Activated T-cell treated with anti-CD3 and anti-CD28 coated beads, Interleukin-2, amount 50 U/mL, for 72 hours (primary cell): ENCODE measurements around the gene HECTD3. TPM values are rescaled to one million over a fixed set of nuclear protein-coding genes. Genes with fewer than 3 reads are reported as not detected.

ENCODE experiments used
- ATAC-seq, 2 donors: fragments of 150-1000 bp; cut with Tn5 transposase; replicated peaks in 1 of 2; 2 replicates each; pipeline ENCODE4 v1.10.0; 2021; ENCODE audit warnings: moderate library complexity in 2 of 2, mild to moderate bottlenecking in 1 of 2
- DNase-seq, 2 donors: peaks; one replicate each; pipeline ENCODE4 v3.0.0; 2021 to 2022; ENCODE audit warnings: mixed read lengths in 1 of 2
- H3K27ac Mint-ChIP-seq: one replicate; pipeline ENCODE4 v1.8.0; 2022; ENCODE audit warnings: mild to moderate bottlenecking, moderate library complexity, mixed read lengths
- H3K27me3 Mint-ChIP-seq: one replicate; pipeline ENCODE4 v1.8.0; 2022; ENCODE audit warnings: low read depth, mixed read lengths
- H3K36me3 Mint-ChIP-seq, 2 donors: one replicate each; pipeline ENCODE4 v1.8.0; 2022; ENCODE audit warnings: mixed read lengths in 2 of 2, mild to moderate bottlenecking in 1 of 2; ENCODE audit not compliant: insufficient read depth in 2 of 2
- H3K4me1 Mint-ChIP-seq: one replicate; pipeline ENCODE4 v1.8.0; 2022; ENCODE audit warnings: low read depth, mixed read lengths
- H3K4me3 Mint-ChIP-seq, 2 donors: one replicate each; pipeline ENCODE4 v1.8.0; 2022; ENCODE audit warnings: mild to moderate bottlenecking in 2 of 2, mixed read lengths in 2 of 2, moderate library complexity in 2 of 2
- H3K9me3 Mint-ChIP-seq, 2 donors: one replicate each; pipeline ENCODE4 v1.8.0; 2022; ENCODE audit warnings: mixed read lengths in 2 of 2
- total RNA-seq, 2 donors: library from RNA; stranded (reverse); gene quantifications; one replicate each; pipeline ENCODE4 v1.2.3, GENCODE V29; 2022

Gene HECTD3
- total RNA-seq, 2 donors from 2014 or later, result 34.1 to 36.2 TPM

- Mint-ChIP-seq H3K36me3 (no peaks in the 10 kb centered on the region), H3K27me3 (no peaks in the 10 kb centered on the region), H3K4me1 (peaks cover 18% of the 10 kb centered on the region), H3K27ac (no peak overlapping the region), H3K4me3 (no peak overlapping the region), H3K9me3 (no peaks in the 10 kb centered on the region)
- no peak for ATAC-seq
- no peak for DNase-seq
Observed at GRCh38 chr1:45033356-45033755, 22.2 kb upstream of the HECTD3 start.

- H3K9me3 Mint-ChIP-seq, result no peaks in the 10 kb centered on the region
- ATAC-seq (no peak), DNase-seq (no peak)
- H3K27me3 Mint-ChIP-seq, result no peaks in the 10 kb centered on the region
- H3K27ac Mint-ChIP-seq, result no peak overlapping the region
- no peaks in the 10 kb centered on the region for H3K36me3 Mint-ChIP-seq
- H3K4me3 Mint-ChIP-seq, result no peak overlapping the region
- H3K4me1 Mint-ChIP-seq, result peaks cover 18% of the 10 kb centered on the region
Observed at GRCh38 chr1:45032837-45033236, 21.7 kb upstream of the HECTD3 start.

GRCh38 chr1:45026446-45026845 is 15.3 kb upstream of the HECTD3 start:
- Mint-ChIP-seq H3K4me3 (no peak overlapping the region), H3K36me3 (no peaks in the 10 kb centered on the region), H3K27ac (no peak overlapping the region), H3K27me3 (no peaks in the 10 kb centered on the region), H3K4me1 (peaks cover 20% of the 10 kb centered on the region), H3K9me3 (no peaks in the 10 kb centered on the region)
- ATAC-seq (peak; percentile 33 to 65), DNase-seq (no peak)

- Mint-ChIP-seq H3K4me3 (no peak overlapping the region), H3K4me1 (peaks cover 22% of the 10 kb centered on the region), H3K9me3 (no peaks in the 10 kb centered on the region), H3K27ac (no peak overlapping the region), H3K27me3 (no peaks in the 10 kb centered on the region), H3K36me3 (no peaks in the 10 kb centered on the region)
- ATAC-seq, result no peak
- no peak for DNase-seq
Observed at GRCh38 chr1:45023663-45024062, 12.5 kb upstream of the HECTD3 start.

- DNase-seq (peak; percentile 64 to 69), ATAC-seq (peak; percentile 87 to 89)
- no peaks in the 10 kb centered on the region for H3K9me3 Mint-ChIP-seq
- no peak overlapping the region for H3K27ac Mint-ChIP-seq
- peaks cover 21% of the 10 kb centered on the region for H3K4me1 Mint-ChIP-seq
- H3K27me3 Mint-ChIP-seq, result no peaks in the 10 kb centered on the region
- H3K36me3 Mint-ChIP-seq, result no peaks in the 10 kb centered on the region
- H3K4me3 Mint-ChIP-seq, result no peak overlapping the region
Observed at GRCh38 chr1:45018599-45019230, 7.6 kb upstream of the HECTD3 start.

GRCh38 chr1:45016767-45017166 is 5.6 kb upstream of the HECTD3 start:
- peaks cover 26% of the 10 kb centered on the region for H3K4me1 Mint-ChIP-seq
- DNase-seq, result no peak
- no peak overlapping the region for H3K4me3 Mint-ChIP-seq
- ATAC-seq, result no peak
- no peaks in the 10 kb centered on the region for H3K36me3 Mint-ChIP-seq
- H3K9me3 Mint-ChIP-seq, result no peaks in the 10 kb centered on the region
- H3K27me3 Mint-ChIP-seq, result no peaks in the 10 kb centered on the region
- no peak overlapping the region for H3K27ac Mint-ChIP-seq

GRCh38 chr1:45016090-45016697 is 5.1 kb upstream of the HECTD3 start:
- Mint-ChIP-seq H3K4me1 (peaks cover 31% of the 10 kb centered on the region), H3K27me3 (no peaks in the 10 kb centered on the region), H3K9me3 (no peaks in the 10 kb centered on the region), H3K36me3 (no peaks in the 10 kb centered on the region), H3K27ac (no peak overlapping the region), H3K4me3 (no peak overlapping the region)
- ATAC-seq, result no peak
- no peak for DNase-seq

GRCh38 chr1:45015683-45016082 is 4.6 kb upstream of the HECTD3 start:
- Mint-ChIP-seq H3K9me3 (no peaks in the 10 kb centered on the region), H3K27ac (no peak overlapping the region), H3K36me3 (no peaks in the 10 kb centered on the region), H3K4me3 (no peak overlapping the region), H3K27me3 (no peaks in the 10 kb centered on the region), H3K4me1 (peaks cover 33% of the 10 kb centered on the region)
- DNase-seq (no peak), ATAC-seq (no peak)

- Mint-ChIP-seq H3K4me1 (peaks cover 43% of the 10 kb centered on the region), H3K36me3 (no peaks in the 10 kb centered on the region), H3K4me3 (peak overlapping the region; percentile 25 to 79), H3K27me3 (no peaks in the 10 kb centered on the region), H3K9me3 (no peaks in the 10 kb centered on the region), H3K27ac (peak overlapping the region; percentile 60)
- ATAC-seq (peak in 1 of 2 donors; percentile 16), DNase-seq (peak; percentile 82)
Observed at GRCh38 chr1:45014321-45015028, 3.4 kb upstream of the HECTD3 start.

GRCh38 chr1:45013551-45014209 is 2.6 kb upstream of the HECTD3 start:
- Mint-ChIP-seq H3K9me3 (no peaks in the 10 kb centered on the region), H3K36me3 (peaks cover 0 to 3% of the 10 kb centered on the region in 2 donors), H3K27ac (no peak overlapping the region), H3K27me3 (no peaks in the 10 kb centered on the region), H3K4me1 (peaks cover 48% of the 10 kb centered on the region), H3K4me3 (peak overlapping the region; percentile 79 to 84)
- no peak for ATAC-seq
- DNase-seq, result no peak

- peak overlapping the region; percentile 79 to 84 for H3K4me3 Mint-ChIP-seq
- no peaks in the 10 kb centered on the region for H3K9me3 Mint-ChIP-seq
- peaks cover 0 to 3% of the 10 kb centered on the region in 2 donors for H3K36me3 Mint-ChIP-seq
- DNase-seq (peak; percentile 36 to 46), ATAC-seq (peak in 1 of 2 donors; percentile 2)
- peaks cover 45% of the 10 kb centered on the region for H3K4me1 Mint-ChIP-seq
- H3K27me3 Mint-ChIP-seq, result no peaks in the 10 kb centered on the region
- H3K27ac Mint-ChIP-seq, result peak overlapping the region; percentile 67
Observed at GRCh38 chr1:45012639-45013278, 1.6 kb upstream of the HECTD3 start.

- Mint-ChIP-seq H3K27ac (peak within 1 kb of the TSS; percentile 67), H3K36me3 (peaks cover 0 to 3% of the 10 kb centered on the region in 2 donors), H3K4me1 (peaks cover 45% of the 10 kb centered on the region), H3K27me3 (no peaks in the 10 kb centered on the region), H3K4me3 (peak within 1 kb of the TSS; percentile 79 to 84), H3K9me3 (no peaks in the 10 kb centered on the region)
- ATAC-seq (peak; percentile 76 to 80), DNase-seq (peak; percentile 92 to 95)
Observed at GRCh38 chr1:45011837-45012638, 914 bp upstream of the HECTD3 start, which contains the start of gene UROD. UROD (plus strand) TSS chr1:45012254; CDS start chr1:45012266, 12 bp downstream.
